Measurements from ENCODE around the gene TTC39C. TPM values are rescaled to one million over a fixed set of nuclear protein-coding genes. Genes with fewer than 3 reads are reported as not detected.
A peak's percentile ranks its signal among the peaks of the same experiment; 100 is the strongest.

The TTC39C gene
- total and polyA plus RNA-seq, 2 experiments from 2014 or later = 69.4 to 136 TPM

GRCh38 chr18:24089515-24090337 lies 75.2 kb downstream of the TTC39C start:
- Histone ChIP-seq H3K79me2 (replicated peaks; ENCODE audit: insufficient read depth) (0 out of 2 replicates have a peak, but pooled peaks cover 3% of the 10 kb centered on the region), H2AFZ (no peak overlapping the region), H3K27ac (ENCODE audit: low read depth) (peak overlapping the region; percentile 23; the same call in 1 of the 2 replicates), H3K9me2 (ENCODE audit: insufficient read depth) (no peaks in the 10 kb centered on the region), H3F3A (replicated peaks; ENCODE audit: low read depth) (no peaks in the 10 kb centered on the region), H3K36me3 (ENCODE audit: insufficient read depth) (peaks cover 11% of the 10 kb centered on the region), H3K27me3 (ENCODE audit: insufficient read depth) (no peaks in the 10 kb centered on the region), H4K20me1 (replicated peaks; ENCODE audit: insufficient read depth) (no peaks in the 10 kb centered on the region; the same call in 1 of the 2 replicates), H3K4me3 (no peak overlapping the region), H3K4me2 (no peak overlapping the region), H3K4me1 (ENCODE audit: insufficient read depth) (no peaks in the 10 kb centered on the region)
- Mint-ChIP-seq H3K9me3 (no peaks in the 10 kb centered on the region), H3K27me3 (ENCODE audit: insufficient read depth, low read depth, poor library complexity) (no peaks in the 10 kb centered on the region), H3K36me3 (ENCODE audit: low read depth) (peaks cover 8% of the 10 kb centered on the region; the same call in 2 of the 3 replicates), H3K27ac (no peak overlapping the region), H3K4me1 (no peaks in the 10 kb centered on the region; the same call in 2 of the 3 replicates), H3K4me3 (no peak overlapping the region)
- DNase-seq (ENCODE audit: low spot score) (no peak), ATAC-seq (no peak)
- TF ChIP-seq REST (IDR thresholded peaks at IDR 0.05; ENCODE audit: unreplicated experiment) (no peak), ZNF331 (CRISPR knock-in tag; IDR thresholded peaks at IDR 0.05; ENCODE audit: low read depth) (no peak), POLR2AphosphoS5 (IDR thresholded peaks at IDR 0.05; ENCODE audit: low read depth) (no peak), EZH2 (IDR thresholded peaks at IDR 0.05; ENCODE audit: low read depth, unreplicated experiment) (no peak), STAT1 (IDR thresholded peaks at IDR 0.05; ENCODE audit: unreplicated experiment) (no peak)

- ATAC-seq = no peak
Observed at GRCh38 chr18:24090876-24091275, 76.3 kb downstream of the TTC39C start.

More at GRCh38 chr18:24090876-24091275, 76.3 kb downstream of the TTC39C start:
- Histone ChIP-seq H3K79me2 (replicated peaks; ENCODE audit: insufficient read depth) (0 out of 2 replicates have a peak, but pooled peaks cover 6% of the 10 kb centered on the region), H3K27ac (ENCODE audit: low read depth) (no peak overlapping the region), H3K27me3 (ENCODE audit: insufficient read depth) (no peaks in the 10 kb centered on the region), H3K4me1 (ENCODE audit: insufficient read depth) (no peaks in the 10 kb centered on the region), H3F3A (replicated peaks; ENCODE audit: low read depth) (no peaks in the 10 kb centered on the region), H3K36me3 (ENCODE audit: insufficient read depth) (peaks cover 8% of the 10 kb centered on the region), H3K4me3 (no peak overlapping the region), H2AFZ (no peak overlapping the region), H3K9me2 (ENCODE audit: insufficient read depth) (no peaks in the 10 kb centered on the region), H4K20me1 (replicated peaks; ENCODE audit: insufficient read depth) (no peaks in the 10 kb centered on the region; the same call in 1 of the 2 replicates), H3K4me2 (no peak overlapping the region)
- DNase-seq (ENCODE audit: low spot score) = no peak
- TF ChIP-seq ZNF331 (CRISPR knock-in tag; IDR thresholded peaks at IDR 0.05; ENCODE audit: low read depth) (no peak), EZH2phosphoT487 (IDR thresholded peaks at IDR 0.05; ENCODE audit: unreplicated experiment) (no peak), ZNF114 (CRISPR knock-in tag; IDR thresholded peaks at IDR 0.05) (no peak), ZNF462 (CRISPR knock-in tag; IDR thresholded peaks at IDR 0.05) (no peak), JUNB (IDR thresholded peaks at IDR 0.05; ENCODE audit: unreplicated experiment) (no peak), STAT1 (IDR thresholded peaks at IDR 0.05; ENCODE audit: unreplicated experiment) (no peak)
- TF ChIP-seq, protein P1, sequence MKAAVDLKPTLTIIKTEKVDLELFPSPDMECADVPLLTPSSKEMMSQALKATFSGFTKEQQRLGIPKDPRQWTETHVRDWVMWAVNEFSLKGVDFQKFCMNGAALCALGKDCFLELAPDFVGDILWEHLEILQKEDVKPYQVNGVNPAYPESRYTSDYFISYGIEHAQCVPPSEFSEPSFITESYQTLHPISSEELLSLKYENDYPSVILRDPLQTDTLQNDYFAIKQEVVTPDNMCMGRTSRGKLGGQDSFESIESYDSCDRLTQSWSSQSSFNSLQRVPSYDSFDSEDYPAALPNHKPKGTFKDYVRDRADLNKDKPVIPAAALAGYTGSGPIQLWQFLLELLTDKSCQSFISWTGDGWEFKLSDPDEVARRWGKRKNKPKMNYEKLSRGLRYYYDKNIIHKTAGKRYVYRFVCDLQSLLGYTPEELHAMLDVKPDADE (IDR thresholded peaks at IDR 0.05) = no peak
- no peaks in the 10 kb centered on the region for H3K27me3 Mint-ChIP-seq (ENCODE audit: insufficient read depth, low read depth, poor library complexity)
- H3K4me3 Mint-ChIP-seq = no peak overlapping the region
- no peak overlapping the region for H3K27ac Mint-ChIP-seq
- H3K9me3 Mint-ChIP-seq = no peaks in the 10 kb centered on the region
- H3K4me1 Mint-ChIP-seq = no peaks in the 10 kb centered on the region; the same call in 2 of the 3 replicates
- peaks cover 12% of the 10 kb centered on the region for H3K36me3 Mint-ChIP-seq (ENCODE audit: low read depth)

Data from GM23338 (cell line).